Measurements from ENCODE around the gene TSHZ3.
A peak's percentile ranks its signal among the peaks of the same experiment; 100 is the strongest.

Gene TSHZ3

GRCh38 chr19:31349160-31349881 lies at the start of gene TSHZ3:
TSS of gene TSHZ3 (minus strand) at chr19:31349436. CDS start at chr19:31349219, 217 bp downstream.
- peak; percentile 35 for DNase-seq (ENCODE audit: low spot score)

DNA sequence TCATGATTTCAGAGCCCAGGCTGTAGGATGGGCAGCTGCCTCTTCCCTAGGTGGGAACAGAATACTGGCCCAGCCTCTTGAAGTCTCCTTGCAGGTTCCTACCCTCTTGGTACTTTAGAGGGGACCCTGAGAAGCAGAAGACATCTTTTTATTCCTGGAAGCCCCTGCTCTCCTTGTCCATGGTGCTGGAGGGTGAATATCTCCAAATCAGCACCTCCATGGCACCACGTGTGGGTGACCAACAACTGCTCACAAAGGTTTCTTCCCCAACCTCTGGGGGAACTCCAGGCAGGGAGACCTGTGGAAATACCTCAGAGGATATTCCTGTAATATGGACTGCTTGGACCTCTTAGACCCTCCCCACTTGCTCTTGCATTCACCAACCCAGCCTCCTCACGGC lies 48.1 kb upstream of the TSHZ3 start:
- DNase-seq (ENCODE audit: low spot score) = no peak

DNA sequence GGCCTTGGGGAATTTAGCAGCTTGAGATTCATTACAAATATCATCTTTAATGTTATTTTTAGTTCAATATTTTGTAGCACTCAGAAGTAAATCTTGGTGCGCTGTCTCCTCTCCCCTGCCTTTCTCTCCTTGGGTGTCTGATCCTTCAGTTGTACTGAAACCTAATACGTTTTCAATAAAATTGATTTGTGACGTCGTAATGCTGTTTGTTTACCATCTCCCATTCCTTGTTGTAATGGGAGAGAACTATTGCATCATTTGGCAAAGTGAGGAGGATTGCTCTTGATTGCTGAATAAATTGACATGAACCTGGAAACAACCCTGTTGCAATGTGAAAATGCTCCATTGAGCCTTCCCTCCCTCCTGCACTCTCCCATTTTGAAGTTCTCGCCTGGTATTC lies 43.2 kb upstream of the TSHZ3 start:
- DNase-seq (ENCODE audit: low spot score) = no peak

- DNase-seq (ENCODE audit: low spot score) = no peak
These were observed 42.3 kb upstream of the TSHZ3 start for GRCh38 chr19:31391518-31391917.

- DNase-seq (ENCODE audit: low spot score) = no peak
These were observed 41.5 kb upstream of the TSHZ3 start for GRCh38 chr19:31390711-31391110.

DNA sequence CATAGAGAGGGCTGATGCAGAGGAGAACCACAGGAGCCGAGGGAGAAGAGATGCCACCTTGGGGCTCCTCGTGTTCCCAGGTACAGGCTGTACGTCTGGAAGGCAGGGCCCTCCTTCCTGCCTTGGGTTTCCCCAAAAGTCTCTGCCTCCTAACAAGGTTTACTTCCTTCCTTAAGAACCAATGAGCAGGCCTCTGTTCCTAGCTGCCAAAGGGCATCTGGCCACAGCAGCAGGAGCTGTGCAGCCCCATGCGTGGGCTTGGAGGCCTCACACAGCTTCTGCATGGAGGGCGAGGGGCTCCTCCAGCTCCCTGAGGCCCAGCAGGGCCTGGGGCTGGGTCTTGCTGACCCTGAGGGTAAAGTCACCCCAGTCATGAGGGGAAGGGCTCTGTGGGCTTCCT lies 40.6 kb upstream of the TSHZ3 start:
- DNase-seq (ENCODE audit: low spot score) = no peak

GRCh38 chr19:31387717-31388301 lies 38.6 kb upstream of the TSHZ3 start:
- DNase-seq (ENCODE audit: low spot score) = no peak

DNA sequence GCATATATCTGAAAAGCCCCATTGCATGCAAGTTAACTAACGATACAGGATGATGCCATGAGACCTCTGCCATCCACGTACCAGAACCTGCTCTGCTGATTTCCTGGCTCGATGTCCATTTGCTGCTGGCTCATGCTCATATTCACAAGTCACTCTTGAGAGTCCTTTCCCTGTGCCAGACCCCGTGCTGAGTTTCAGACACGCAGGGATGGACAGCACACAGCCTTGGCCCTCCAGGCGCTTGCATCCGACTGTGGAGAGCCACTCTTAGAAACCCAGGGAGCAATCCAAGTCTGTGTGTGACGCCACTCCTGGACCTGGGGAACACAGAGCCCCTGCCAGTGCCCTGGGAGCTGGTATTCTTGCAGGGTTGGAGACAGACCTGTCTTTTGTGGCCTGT lies 37.6 kb upstream of the TSHZ3 start:
- no peak for DNase-seq (ENCODE audit: low spot score)

DNA sequence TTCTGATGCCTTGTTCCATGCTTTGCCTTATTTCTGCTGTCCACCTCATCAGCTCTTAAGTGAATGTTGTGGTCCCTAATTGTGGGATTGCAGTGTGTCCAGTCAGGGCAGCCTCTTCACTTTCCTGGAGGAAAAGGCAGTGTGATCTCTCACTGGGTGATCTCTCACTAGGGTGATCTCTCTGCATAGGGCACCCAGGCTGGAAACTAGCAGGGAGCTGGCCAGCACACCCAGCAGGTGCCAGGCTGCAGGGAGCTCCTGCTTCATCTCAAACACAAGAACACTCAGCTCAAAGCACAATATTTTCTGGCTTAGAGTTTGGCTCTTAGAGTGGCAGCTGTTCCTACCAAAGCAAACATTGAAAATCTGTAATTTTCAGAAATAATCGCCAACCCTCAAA lies 36.5 kb upstream of the TSHZ3 start:
- no peak for DNase-seq (ENCODE audit: low spot score)

GRCh38 chr19:31383553-31383952 lies 34.3 kb upstream of the TSHZ3 start:
- DNase-seq (ENCODE audit: low spot score) = no peak

GRCh38 chr19:31380854-31381253 lies 31.6 kb upstream of the TSHZ3 start:
- no peak for DNase-seq (ENCODE audit: low spot score)

DNA sequence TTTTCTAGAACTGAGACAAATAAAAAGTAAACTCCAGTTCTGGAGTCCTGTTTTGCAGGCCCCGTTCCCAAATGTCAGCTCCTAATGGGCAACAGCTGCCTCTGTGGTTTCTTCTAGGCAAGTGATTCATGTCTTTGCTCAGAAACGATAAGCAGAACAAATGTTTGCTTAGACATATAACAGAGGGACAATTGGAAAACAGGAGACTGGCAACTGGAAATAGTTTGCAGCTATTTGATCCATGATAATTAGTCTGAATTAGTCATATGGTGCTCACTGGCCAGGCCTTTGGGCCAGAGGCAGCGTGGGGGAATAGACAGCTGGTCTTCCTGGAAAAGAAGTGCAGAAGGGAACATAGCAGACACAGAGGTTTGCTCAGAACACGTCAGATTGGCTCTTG lies 29.2 kb upstream of the TSHZ3 start:
- DNase-seq (ENCODE audit: low spot score) = no peak

DNA sequence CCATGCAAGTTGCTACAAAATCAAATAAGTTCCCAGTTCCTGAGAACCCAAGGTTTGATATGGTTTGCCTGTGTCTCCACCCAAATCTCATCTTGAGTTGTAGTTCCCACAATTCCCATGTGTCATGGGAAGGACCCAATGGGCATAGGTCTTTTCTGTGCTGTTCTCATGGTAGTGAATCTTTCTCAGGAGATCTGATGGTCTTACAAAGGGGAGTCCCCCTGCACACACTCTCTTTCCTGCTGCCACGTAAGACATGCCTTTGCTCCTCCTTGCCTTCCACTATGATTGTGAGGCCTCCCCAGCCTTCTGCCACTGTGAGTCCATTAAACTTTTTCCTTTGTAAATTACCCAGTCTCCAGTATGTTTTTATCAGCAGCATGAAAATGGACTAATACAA lies 28.5 kb upstream of the TSHZ3 start:
- no peak for DNase-seq (ENCODE audit: low spot score)

DNA sequence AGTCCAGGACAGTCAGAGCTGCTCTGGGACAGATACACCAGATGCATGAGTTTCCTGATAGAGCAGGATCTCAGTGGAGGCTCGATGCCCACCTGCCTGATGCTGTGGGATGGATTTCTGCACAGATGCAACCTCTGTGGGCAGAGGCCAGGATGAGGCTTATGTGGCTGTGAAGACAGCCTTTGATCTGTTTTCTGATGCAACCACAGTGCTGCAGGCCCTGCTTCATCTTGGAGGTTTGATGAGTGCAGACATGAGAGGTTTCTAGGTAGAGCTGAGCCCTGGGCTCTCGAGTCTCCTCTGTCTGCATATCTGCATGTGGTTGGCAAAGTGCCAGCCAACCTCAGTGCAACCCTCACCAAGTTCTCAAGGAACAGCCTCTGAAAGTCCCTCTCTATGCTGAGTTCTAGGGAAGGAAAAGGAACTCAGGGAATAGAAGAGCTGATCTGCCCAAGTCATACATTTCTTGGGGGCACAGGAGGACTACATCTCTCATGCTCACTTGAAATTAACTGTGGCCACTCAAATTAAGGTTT lies 23.1 kb upstream of the TSHZ3 start:
- DNase-seq (ENCODE audit: low spot score) = peak; percentile 8

GRCh38 chr19:31370216-31370615 lies 21.0 kb upstream of the TSHZ3 start:
- DNase-seq (ENCODE audit: low spot score) = no peak

GRCh38 chr19:31364963-31365362 lies 15.7 kb upstream of the TSHZ3 start:
- DNase-seq (ENCODE audit: low spot score) = no peak

GRCh38 chr19:31361728-31362127 lies 12.5 kb upstream of the TSHZ3 start:
- no peak for DNase-seq (ENCODE audit: low spot score)

DNA sequence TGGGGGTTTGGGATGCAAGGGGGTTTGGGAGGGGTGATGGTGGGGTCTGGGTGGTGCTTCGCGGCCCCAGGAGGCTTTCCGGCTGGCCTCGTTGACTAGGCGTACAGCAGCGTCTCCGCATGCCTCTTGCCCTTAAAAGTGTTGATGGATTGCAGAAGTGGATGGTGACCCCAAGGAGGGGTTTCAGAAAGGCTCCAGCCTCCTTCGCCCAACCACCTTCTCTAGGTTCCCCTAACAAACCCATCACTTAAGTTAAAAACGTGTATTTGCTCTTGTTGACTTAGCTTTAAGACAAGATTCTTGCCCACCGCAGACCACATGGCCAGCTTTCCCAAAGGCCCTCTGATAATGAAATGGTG lies 8.1 kb upstream of the TSHZ3 start:
- DNase-seq (ENCODE audit: low spot score) = no peak

DNA sequence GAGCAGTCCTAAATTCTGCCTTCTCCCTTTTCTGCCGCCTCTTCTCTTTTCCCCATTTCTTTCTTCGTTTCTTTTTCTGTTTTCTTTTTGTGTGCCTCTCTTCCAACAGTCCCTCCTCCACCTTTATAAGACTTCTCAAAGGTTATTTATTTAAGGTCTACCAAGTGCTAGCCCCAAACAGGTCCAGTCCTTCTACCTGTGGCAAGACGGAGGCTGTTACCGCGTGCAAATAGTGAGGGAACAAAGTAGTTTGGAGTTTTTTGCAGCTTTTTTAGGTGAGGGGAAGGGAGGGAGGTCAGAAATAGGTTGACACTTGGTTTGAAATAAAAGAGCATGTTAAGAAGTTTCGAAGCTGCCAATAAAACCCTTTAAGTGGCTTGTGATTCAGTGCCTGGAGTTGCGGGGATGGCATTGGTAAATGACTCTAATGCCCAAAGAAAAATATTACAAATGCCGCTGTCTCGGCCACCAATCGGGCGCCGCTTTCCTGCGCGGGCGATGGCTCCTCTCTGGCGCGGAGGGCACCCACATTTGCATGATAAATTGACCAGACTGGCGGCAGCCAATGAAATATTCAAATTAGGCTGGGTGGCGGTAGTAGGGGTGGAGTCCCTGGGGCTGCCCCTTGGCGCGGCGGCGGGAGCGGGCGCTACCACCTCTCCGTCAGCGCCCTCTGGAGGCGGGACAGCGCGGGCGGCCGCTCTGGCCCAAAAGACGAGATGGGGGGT lies 7.5 kb upstream of the TSHZ3 start:
- peak; percentile 50 for DNase-seq (ENCODE audit: low spot score)

DNA sequence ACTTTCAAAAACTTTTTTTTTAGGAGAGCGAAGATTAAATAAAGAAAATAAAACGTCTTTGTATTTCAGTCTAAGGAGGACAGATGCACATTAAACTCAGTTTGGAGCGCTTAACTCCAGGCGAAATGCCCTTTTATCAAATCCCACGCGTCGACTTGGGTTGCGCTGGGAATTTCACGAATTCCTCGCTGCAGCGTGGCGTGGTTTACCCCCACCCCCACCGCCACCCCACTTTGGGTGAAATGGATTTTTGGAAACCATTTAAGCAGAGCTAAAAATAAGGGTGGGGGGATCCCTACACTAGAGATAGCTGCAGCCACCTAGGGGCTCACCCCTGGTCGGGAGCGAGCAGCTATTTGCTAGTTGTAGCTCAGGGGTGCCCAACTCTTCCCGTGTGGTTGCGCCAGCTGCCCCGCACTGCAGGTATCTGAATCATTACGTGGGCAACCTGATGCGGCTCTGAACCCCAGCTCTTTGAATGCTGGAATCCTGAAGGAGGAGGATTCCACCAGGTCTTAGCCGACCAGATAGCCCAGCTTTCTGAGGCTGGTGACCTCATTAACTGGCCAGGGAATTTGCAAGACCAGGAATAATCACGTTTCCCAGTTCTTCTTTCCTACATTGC lies 6.5 kb upstream of the TSHZ3 start:
- no peak for DNase-seq (ENCODE audit: low spot score)

DNA sequence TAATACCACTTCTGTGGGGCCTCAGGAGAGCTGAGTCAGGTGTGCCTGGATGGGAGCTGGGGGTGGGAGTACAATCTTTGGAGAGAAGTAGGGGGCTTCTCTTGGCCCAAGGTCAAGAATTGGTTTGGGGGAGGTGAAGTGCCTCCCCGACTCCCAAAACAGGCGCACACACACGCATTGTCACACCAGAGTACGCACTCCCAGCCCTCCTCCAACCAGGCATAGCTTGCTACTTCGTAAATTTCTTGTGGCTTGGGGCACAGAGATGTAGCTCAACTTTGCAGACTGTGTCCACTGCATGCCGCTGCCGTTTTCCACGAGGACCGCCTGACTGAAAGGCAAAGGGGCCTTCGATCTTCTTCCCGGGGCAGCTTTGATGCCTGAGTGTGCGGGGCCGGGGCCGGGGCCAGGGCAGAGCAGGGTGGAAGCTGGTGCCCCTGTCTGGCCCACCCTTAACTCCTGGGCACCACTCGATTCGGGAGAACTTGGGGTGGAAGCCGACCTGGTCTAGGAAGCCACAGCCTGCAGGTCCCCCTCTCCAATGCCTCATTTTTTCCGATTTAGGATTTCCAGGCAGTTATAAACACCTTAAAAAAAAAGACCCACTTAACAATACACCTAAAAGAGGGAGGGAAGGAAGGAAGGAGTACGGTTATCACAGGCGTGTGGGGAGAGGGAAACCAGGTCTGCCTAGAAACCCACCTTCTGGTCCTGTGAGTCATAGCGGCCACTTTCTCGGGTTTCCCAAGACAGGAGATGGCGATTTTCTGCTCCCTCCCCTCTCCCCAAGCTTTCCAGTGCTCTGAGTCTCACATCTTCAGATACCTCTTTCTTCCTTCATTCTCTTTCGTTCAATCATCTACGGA lies 5.8 kb upstream of the TSHZ3 start:
- DNase-seq (ENCODE audit: low spot score) = no peak

DNA sequence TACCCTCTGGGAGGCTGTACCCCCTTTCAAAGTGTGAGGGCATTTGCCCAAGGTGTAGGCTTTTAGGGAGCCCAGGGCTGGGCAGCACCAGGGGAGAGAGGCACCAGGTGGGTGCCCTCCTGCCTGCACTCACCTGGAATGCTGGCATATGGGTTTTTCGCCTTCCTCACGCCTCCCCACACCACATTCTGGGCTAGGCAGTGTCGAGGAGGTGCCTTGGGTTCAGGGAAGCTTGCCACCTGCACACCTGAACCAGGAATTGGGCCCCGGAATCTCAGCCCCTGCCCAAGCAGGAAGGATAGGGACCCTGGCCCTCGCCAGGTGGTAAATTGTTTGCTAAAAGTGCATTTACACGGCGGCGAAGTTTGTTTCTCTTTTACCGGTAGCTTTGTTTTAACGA lies 5.1 kb upstream of the TSHZ3 start:
- DNase-seq (ENCODE audit: low spot score) = no peak
